NCI-H2107 (cell line): ENCODE data around the gene LCN10.

Experiments used
- DNase-seq: peaks from one replicate; lab custom pipeline; 2025; lab: John Stamatoyannopoulos, UW

Gene LCN10

GRCh38 chr9:136738960-136739359 is 3.8 kb downstream of the LCN10 start:
- DNase-seq = no peak

- DNase-seq = no peak
Observed at GRCh38 chr9:136735812-136736480, 6.8 kb downstream of the LCN10 start.

DNA sequence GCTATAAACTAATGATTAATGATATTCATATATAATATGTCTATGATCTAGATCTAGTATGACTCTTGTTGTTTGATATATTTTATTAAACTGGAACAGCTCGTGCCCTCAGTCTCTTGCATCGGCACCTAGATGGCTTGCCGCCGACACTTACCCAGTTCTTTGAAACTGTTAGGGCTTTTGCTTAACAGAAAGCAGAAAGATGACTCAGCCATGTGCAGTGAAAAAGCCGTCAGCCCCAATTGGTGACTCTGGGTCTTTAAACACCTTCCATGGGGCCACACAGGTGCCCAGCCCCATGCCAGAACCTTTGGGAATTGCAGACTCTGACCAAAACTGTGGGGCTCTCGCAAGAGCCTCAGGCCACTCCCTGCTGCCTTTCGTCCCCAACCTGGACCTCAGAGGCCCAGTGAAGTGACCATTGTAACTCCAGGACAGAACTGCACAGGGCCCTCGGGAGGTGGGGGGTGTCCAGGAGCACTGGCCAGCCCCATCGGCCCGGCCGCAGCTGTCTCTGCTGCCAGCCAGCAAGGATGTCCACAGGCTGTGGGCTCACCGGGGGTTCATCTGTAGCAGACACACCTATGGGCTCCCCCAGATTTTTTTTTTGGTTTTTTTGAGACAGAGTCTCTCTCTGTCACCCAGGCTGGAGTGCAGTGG is 7.8 kb downstream of the LCN10 start:
- no peak for DNase-seq

- no peak for DNase-seq
Observed at GRCh38 chr9:136733611-136734010, 9.1 kb downstream of the LCN10 start.

DNA sequence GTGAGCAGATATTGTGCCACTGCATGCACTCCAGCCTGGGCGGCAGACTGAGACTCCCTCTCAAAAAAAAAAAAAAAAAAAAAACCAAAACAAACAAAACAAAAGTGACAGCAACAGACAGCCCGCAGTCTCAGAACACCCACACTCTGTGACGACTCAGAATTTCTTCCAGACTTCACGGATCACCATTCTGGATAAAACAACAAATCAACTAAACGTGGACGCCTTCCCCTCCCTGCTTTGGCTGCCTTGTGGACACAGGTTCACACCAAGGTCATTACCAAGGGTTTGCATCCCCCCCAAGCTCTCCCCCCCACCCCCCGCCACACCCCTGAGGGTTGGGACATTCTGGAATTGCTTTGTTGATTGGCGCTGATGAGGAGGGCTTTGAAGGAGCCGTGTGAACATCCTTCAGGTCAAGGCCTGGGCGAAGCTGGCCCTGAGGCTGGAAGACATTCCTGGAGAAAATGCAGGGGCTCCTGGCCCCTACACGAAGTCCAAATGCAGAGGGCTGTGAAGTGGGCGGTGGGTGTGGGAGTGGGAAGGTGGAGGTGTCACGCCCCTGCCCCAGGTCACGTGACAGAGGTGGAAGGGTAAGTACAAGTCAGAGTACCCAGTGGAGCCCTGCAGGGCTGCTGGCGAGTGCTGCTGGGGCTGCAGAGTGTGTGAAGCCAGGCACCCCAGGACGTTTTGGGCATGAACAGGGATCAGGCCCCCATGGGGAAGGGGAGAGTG is 10.1 kb downstream of the LCN10 start:
- DNase-seq = no peak

DNA sequence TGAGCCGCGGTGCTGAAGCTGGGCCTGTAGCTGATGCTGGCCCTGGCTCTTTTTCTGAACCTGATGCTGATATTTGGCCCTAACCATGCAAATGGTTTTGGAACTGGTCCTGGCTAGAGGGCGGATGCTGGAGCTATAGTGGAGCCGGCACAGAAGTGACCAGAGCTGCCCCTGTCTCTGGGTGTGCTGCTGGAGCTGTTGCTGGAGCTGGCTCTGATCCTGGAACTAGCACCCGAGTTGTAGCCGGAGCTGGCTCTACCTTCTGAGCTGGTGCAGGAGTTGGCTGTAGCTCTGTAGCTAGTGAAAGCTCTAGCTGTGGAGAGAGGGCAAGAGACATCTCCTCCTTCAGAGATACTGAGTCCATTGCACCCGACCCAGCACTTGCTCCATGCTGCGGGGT is 12.8 kb downstream of the LCN10 start:
- no peak for DNase-seq

- no peak for DNase-seq
Observed at GRCh38 chr9:136729144-136729543, 13.6 kb downstream of the LCN10 start.

GRCh38 chr9:136728548-136729123 is 14.1 kb downstream of the LCN10 start:
- no peak for DNase-seq

DNA sequence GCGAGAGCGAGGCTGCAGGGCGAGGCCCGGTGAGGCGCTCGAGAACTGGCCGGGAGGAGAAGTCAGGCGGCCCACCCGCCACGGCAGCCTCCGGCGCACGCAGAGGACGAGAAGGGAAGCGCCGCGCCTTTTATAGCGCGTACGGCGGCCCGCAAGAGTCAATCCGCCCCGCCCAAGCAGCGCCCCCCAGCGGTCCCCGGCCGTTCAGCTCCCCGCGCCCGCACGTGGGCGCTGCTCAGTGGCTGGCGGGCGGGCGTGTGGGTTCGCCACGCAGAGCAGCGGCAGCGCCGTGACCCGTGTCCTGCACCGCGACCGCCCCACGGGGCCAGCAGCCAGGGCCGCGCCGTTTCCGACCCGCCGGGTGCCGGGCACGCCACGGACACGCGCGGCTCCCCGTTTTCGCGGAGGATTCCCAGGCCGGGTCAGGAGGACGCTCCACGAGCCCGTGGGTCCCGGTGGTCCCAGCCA is 14.6 kb downstream of the LCN10 start:
- DNase-seq = peak; percentile 88

- no peak for DNase-seq
Observed at GRCh38 chr9:136726631-136727191, 16.0 kb downstream of the LCN10 start.

GRCh38 chr9:136726118-136726517 is 16.6 kb downstream of the LCN10 start:
- DNase-seq = no peak

GRCh38 chr9:136725612-136726011 is 17.1 kb downstream of the LCN10 start:
- DNase-seq = no peak

- no peak for DNase-seq
Observed at GRCh38 chr9:136724772-136725171, 18.0 kb downstream of the LCN10 start.

- DNase-seq = no peak
Observed at GRCh38 chr9:136723989-136724388, 18.8 kb downstream of the LCN10 start.

- DNase-seq = no peak
Observed at GRCh38 chr9:136723362-136723976, 19.3 kb downstream of the LCN10 start.

DNA sequence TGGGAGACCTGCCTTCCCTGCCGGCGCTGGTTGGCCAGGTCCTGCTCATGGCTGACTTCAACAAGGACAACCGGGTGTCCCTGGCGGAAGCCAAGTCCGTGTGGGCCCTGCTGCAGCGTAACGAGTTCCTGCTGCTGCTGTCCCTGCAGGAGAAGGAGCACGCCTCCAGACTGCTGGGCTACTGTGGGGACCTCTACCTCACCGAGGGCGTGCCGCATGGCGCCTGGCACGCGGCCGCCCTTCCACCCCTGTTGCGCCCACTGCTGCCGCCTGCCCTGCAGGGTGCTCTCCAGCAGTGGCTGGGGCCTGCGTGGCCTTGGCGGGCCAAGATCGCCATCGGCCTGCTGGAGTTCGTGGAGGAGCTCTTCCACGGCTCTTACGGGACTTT is 19.8 kb downstream of the LCN10 start:
- DNase-seq = no peak

DNA sequence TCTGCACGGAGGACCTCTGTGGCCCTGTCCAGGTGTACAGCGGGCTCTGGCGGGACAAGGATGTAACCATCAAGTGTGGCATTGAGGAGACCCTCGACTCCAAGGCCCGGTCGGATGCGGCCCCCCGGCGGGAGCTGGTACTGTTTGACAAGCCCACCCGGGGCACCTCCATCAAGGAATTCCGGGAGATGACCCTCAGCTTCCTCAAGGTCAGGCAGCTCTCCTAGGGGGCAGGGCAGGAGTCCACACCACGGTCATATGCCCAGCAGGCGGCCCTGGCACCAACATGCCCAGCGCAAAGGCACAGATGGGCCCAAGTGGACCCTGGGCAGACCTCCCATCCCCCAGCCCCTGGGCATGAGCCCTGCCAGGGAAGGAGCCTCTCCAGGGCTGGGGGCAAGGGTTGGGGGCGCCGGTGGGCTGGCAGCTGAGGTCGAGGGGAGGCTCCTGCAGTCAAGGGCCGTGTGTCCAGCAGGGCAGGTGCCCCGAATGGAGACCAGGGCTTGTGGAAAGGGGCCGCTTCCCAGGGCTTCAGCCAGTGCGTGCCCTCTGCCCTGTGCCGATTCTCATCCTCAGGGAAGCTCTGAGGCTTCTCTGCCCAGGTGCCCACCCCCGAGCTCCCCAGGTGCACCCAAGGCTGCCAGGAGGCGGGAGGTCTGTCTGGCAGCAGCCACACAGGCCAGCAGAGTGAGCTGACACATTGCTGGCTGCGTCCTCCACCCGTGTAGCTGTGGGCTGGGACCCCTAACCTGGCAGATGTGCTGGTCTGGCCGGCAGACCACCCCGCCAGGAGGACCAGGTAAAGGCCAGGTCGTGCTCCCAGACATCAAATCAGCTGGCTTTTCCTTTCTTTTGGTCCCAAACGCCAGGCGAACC is 20.4 kb downstream of the LCN10 start:
- no peak for DNase-seq

GRCh38 chr9:136721339-136722092 is 21.2 kb downstream of the LCN10 start:
- no peak for DNase-seq

DNA sequence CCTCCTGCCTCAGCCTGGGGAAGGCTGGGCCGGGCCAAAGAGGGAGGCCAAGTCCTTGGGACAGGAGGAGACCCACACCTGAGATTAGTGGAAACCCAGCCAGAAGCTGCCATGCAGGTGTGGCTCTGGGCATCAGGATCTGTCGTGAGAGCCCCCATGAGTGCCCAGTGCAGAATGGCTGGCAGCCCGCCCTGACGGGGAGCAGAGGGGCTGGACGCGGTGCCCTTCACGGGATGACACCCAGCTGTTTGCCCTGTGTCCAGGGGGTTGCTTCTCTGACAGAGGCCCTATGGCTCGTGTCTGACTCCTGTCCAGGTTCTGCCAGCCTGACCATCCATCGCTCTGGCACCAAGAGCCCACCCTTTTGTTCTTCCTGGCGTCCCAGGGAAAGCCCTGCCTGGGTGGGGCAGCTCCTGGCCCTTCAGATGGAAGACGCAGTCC is 21.8 kb downstream of the LCN10 start:
- no peak for DNase-seq

GRCh38 chr9:136720251-136720897 is 22.4 kb downstream of the LCN10 start:
- no peak for DNase-seq
